Testis (tissue), 3 donors: ENCODE results near the gene NOX3. TPM values are rescaled to one million over a fixed set of nuclear protein-coding genes. Genes with fewer than 3 reads are reported as not detected.

Source experiments
- polyA plus RNA-seq: library from polyadenylated mRNA; stranded (reverse); fragments of 350-450 nt; fragmentation: Illumina TruSeq; extraction: RNeasy Lipid Tissue Mini Kit (QIAGEN cat#74804); gene quantifications from one replicate; pipeline ENCODE4 v1.2.3, GENCODE V29; 2014; ENCODE audit warnings: low read depth, low replicate concordance; ENCODE audit not compliant: insufficient read depth
- total RNA-seq, 2 donors: library from RNA; depleted of rRNA; stranded (reverse); fragments of >200 nt; gene quantifications; one replicate each; pipeline ENCODE4 v1.2.3, GENCODE V29; 2016

Gene NOX3
- total and polyA plus RNA-seq, 3 donors from 2014 or later, result not detected

Other genes starting within 250 kb of the NOX3 start
- gene CLDN20, start 191.8 kb downstream of the NOX3 start, total RNA-seq, result not detected
- 0.26 TPM for gene CLDN20, start 191.8 kb downstream of the NOX3 start, polyA plus RNA-seq
- 10 to 100 TPM; 32.2 to 47.1 TPM for gene TFB1M, start 141.4 kb downstream of the NOX3 start, total RNA-seq
- gene TFB1M, start 141.4 kb downstream of the NOX3 start, polyA plus RNA-seq, result 36.1 TPM